AG08396 (cell line): ENCODE data around the gene RAD18.

Experiments used
- DNase-seq: peaks from one replicate; pipeline ENCODE4 v3.0.0; 2012; ENCODE audit warnings: low spot score, mixed read lengths

The RAD18 gene

DNA sequence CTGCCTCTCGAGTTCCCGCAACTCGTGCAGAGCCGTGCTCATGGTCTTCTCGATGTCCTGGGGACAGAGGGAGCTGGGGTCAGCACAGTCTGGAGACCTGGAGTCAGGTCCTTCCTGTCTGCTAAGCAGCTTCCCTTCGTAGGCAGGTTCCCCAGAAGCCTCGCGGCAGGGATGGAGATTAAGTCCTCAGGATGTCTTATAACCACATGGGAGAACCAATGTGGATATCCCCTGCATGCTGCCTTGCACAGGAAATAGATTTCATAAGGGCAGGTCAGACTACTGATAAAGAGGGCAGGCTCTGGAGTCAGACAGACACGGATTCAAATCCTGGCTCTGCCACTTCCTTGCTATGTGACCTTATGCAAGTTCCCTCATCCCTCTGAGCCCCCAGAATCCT lies 22.6 kb upstream of the RAD18 start:
- no peak for DNase-seq

DNA sequence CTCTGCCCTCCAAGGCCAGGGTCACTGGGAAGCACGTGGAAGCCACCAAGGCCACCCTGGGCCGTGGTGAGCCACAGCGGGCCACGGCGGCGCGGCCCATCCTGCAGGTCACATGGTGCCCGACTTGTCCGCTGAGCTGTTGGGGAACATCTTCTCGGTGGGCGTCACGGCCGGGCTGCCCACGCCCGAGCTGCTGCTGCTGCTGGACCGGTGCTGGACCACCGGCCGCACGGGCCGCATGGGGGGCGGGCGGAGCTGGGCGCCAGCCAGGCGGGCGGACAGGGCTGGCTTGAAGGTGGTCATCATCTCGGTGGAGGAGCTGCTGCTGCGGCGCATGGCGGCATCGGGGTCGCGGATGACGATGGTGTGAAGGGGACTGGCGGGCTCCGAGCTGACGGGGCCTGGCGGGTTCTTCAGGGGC lies 22.1 kb upstream of the RAD18 start:
- DNase-seq: no peak

DNA sequence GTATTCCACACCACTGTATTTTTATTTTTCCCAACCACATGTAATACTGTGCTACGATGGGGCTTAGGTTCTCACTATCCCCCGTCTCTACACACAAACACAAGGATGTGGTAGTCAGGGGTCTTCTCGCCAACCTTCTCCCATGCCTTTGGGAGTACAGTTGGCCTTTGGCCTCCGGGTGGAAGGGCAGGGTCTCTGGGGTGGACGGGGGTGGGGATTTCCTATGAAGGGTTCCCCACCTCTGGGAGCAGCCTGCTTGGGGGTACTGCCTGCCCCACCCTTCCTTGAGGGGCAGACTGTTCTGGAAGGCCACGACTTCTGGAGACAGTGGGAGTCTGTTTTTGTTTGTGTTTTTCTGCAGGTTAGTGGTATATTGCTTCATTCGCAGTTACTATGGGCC lies 21.3 kb upstream of the RAD18 start:
- no peak for DNase-seq

DNA sequence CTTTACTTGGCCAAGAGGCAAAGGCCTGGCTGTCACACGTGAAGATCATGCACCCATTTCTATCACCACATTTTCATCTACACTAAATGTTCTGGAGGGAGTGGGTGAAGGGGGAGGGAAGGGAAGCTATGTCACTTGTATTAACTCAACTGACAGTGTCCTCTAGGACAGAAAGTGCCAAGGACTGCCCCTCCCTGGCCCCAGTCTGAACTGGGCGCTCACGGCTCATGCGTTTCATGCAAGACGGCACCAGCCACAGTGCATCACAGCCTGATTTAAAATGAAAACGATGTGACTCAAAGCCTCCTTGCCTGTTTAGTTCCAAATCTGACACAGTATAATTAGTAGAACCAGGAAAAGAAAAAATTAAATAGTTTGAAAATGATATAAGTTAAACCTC lies 20.8 kb upstream of the RAD18 start:
- no peak for DNase-seq

DNA sequence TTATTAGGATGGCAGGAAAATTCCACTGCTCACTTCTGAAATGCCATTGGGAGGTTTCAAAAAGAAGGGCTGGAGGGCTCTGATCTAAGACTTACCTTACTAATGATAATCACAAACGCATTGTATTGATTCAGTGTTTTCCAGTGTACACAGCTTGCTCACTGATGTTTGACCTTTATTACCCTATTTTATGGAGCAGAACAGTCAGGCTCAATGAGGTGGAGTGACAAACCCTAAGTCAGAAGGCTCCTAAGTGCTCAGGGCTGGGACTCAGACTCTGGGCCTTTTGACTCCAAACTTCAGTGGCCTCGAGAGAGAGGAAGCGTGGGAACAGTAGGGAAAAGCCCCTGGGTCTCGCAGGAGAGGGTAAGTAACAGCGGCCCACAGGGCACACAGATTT lies 20.3 kb upstream of the RAD18 start:
- no peak for DNase-seq

DNA sequence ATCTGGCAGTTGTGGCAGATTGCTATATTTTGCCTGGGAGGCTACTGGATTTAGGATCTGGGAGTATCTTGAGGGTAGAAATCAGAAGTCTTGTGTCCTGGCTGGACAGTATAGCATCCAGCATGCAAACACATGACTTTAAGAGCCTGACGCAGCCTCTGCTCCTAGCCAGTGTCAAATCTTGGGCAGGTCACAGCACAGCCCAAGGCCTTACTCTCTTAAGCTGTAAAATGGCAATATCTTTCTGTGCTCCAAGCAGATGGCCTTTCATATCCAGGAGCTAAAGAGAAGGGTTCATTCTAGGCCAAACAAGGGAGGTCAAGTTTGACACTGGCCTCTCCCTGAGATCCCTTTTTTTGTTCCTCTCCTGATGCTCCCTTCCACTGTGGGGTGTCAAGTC lies 19.8 kb upstream of the RAD18 start:
- no peak for DNase-seq

DNA sequence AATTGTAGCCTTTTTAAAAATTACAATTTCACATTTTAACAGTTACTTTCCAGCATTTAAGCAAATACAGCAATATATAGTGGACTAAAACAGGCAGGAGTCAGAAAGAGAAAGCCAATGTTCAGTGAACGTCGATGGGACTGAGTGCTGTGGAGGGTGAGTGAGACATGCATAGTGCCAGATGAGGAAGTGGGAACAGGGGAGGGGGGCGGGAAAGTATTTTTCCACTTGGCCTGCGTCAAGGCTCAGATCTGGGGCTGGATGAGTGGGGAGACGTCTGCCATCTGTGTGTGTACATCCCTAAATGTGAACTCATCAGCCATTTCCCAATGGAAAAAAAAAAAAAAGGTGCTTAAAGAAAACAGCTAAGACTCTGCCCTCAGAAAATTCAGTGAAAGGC lies 19.2 kb upstream of the RAD18 start:
- DNase-seq: no peak

DNA sequence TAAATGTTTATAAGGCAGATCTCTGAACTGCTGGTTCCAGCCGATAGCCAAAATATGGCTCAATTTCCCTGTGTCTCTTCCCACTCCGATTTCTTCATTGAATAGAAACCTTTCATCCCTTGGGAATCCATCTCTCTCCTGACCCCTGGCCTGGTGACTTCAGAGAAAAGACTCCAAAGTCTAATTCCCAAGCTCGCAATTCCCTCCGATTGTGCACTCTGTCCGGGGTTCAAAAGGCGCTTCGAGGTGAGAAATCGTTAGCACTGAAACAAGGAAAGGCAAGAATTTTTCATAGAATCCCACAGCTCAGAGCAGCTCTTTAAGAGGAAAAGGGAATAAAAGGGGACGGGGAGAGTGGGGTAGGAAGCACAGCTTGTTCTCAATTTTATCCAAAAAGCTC lies 18.4 kb upstream of the RAD18 start:
- DNase-seq: no peak

DNA sequence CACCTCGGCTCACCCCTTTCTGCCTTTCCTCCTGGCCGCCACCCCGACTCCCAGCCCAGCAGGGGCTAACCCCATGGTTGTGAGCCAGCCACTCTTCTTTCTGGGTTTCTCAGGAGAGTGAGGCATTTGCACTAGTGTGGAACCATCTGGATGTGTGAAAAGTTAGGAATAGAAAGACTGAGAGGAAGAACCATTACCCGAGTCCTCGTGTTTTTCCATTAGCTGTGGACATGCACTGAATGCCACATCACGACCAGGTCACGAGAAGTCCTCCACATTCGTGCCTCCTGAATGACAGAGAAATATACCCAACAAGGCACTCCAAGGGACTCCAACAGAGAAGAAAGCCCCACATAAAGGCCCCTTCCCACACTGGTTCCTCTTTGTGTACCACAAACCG lies 18.0 kb upstream of the RAD18 start:
- DNase-seq: no peak

DNA sequence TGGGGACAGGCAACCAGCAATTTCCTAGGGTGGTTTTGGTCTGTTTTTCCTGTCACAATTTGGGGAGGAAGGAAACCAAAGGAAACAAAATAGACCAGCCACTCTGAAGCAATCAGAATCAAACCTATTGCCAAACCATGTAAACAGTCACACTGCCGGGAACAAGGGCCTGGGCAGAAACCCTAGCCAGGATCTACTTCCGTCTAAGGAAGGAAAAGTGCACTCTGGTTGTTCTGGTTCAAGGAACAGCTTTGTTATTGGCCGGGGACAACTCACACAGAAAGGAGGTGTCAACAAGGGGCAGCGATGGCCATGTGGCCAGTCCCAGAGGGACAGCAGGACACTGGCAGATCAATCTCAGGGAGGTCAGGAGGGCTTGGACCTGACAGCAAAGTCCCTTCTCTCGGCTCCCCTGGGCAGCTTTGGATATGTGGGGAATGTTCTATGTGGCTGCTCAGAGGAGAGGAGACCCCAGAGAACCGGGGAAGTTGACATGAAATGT lies 17.5 kb upstream of the RAD18 start:
- DNase-seq: no peak

DNA sequence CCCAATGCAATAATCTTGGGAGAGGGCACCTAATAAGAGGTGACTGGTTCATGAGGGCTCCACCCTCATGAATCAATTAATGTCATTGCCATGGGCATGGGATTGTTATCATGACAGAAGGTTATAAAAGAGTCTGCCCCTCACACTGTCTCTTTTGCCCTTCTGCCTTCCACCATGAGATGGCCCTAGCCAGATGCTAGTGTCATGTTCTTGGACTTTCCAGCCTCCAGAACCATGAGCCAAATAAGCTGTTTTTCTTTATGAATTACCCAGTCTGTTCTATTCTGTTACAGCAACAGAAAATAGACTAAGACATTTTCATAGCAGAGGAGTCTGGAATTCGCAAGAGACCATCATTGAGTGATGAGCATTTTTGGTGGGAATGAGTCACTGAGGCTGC lies 16.0 kb upstream of the RAD18 start:
- no peak for DNase-seq

DNA sequence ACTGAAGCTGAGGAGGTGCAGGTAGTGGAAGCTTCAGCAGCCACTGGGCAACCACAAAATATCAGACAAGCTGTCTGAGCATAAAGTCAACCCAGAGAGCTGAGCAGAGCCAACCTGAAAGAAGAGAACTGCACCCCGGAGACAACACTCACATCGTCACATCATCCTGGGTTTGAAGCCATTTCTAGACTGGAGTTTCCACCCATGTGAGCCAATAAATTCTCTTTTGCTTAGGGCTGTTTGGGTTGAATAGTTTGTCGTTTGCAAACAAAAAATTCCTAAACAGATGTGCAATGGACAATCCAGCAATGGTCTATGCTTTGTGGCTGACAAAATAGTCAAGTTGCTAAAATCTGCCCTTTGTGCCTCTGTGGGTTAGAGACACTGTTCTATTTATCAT lies 15.3 kb upstream of the RAD18 start:
- DNase-seq: no peak

DNA sequence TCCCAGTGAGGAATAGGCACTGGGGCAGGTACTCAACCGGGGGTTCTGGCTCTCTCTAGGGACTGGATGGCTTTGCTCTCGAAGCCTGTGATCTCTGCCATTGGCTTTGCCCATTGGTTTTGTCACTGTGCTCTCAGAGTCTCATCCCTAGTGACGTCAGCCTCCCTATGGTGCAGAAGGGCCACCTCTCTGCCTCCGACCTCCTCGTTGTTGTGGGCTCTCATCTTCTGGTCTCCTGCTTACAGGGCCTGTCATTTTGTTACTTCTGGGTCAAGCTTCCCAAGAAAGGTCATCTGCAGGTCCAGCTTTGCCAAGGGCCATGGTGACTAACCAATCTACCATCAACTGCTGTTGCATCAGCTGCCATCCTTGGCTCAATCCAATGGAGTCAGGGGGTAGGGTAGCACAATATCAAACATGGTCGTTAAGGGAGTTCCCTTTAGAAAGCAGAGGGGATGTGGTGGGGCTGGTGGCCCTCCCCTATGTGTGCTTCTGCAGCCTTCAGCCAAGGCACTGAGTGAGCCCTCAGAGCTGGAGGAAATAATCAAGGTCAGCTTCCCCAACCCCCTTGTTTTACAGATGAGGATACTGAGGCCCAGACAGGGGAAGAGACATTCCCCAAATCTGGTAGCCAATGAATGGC lies 13.4 kb upstream of the RAD18 start:
- no peak for DNase-seq

DNA sequence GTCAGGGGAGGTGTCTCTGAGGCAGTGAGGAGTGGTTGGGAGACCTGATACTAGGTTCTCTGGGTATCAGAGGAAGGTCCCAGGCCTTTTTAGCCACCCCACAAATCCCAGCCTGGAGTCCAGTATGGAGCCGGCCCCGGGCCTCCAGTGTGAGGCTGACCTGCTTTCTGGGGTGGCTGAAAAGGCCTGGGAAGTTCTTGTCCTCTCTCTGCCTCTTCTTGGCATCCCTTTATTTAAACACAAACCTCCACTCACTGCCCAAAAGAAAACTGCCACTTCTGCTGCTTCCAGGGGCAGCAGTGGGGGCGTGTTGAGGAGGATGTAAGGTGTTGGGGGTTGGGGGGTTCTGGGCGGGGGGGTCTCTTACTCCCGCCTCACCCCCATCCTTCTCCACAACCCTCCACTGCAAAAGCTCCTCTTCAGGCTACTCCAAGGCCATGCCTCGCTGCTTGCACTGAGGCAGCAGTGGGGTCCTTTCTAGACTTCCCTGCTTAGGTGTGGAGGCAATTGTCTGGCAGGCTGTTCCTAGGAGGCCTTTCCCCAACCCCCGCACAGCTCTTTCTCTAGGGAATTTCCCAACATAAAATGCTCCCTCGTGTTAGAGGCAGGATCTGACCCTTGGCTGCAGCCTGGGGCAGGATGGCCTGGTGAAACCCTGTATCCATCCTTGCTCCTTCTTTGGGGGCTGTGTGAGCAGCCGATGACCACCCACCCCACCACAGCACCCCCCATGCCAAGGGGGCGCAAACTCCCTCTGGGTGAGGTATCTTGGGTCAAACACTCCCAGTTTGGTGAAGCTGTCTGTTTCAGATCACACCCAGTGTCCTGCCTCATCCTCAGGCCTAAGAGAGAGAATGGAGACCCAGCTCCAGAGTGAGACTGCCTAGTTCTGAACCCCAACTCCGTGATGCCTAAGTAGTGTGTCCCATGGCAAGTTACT lies 12.1 kb upstream of the RAD18 start:
- DNase-seq: no peak

DNA sequence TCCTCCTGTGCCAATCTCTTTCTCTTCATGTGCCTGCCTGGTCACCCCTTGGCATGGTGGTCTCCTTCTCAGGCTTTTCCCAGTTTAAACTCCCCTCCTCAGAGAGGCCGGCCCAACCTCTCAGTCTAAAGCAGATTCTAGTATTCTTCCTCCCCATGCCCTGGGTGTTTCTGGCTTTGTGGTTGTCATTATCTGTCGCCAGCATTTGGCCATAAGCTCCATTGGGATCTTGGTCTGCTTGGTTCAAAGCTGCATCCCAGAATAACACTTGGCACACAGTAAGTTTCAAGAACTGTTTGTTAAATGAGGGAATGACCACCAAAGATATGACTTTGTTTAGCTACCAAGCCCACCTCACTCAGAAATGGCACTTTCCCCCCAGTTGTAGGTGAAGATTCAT lies 11.2 kb upstream of the RAD18 start:
- no peak for DNase-seq

DNA sequence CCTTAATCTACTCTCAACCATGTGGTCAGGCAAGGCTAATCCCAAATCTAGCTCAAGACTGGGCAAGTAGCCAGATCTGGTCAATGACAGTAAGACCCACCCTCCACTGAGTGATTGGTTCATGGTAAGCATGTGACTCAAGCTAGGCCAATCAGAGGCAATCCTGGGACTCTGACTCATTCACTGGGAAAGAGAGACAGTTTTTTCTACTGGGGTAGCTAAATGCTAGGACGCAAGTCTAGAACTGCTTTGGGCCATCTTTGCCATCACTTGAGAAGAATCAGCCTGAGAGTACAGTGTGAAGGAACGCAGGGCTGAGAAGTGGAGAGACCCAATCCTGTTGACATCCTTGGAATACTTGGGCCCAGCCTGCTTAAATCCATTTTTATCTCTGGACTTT lies 9.4 kb upstream of the RAD18 start:
- DNase-seq: no peak

DNA sequence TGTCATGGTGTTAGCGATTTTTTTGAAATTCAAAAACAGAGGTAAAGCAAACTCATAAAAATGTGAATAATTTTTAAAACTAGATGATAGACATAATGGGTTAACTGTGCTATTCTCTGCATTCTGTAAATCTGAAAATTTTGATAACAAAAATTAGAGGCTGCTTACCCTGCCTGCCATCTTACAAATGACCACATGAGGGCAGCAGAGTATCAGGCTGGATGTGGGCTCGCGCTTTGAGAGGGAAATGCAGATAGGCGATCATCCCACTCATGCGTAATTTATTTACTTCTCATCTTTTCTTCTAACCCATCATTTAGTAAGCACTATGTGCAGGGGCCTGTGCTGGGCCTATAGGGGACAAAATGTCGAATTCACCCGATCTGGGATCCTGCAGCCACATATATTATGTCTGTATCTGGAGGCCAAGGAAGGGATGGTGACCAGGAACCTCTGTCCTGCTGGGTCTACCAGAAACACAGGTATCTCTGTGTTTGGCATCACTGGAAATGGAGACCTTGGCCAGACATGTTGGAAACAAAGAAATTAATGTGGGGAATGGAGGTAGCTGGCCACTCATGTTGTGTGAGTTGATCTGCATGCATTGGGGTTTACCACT lies 7.8 kb upstream of the RAD18 start:
- DNase-seq: peak; percentile 62

DNA sequence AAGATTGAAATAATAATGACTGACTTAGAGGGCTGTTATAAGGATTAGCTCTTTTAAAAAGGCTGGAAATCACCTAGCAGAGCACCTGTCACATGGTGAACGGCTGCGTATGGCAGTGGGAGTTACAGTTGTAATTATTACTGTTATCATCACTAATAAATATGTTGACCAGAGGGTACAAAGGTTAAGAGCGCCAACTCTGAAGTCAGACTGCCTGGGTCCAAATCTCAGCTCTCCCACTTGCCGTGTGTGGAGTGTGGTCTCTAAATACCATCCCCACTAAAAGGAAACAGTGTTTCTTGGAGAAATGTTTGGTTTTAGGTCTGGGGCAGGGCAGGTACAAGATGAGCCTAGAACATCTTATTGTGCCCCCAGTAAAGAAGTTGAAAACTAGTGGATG lies 6.0 kb upstream of the RAD18 start:
- DNase-seq: no peak

DNA sequence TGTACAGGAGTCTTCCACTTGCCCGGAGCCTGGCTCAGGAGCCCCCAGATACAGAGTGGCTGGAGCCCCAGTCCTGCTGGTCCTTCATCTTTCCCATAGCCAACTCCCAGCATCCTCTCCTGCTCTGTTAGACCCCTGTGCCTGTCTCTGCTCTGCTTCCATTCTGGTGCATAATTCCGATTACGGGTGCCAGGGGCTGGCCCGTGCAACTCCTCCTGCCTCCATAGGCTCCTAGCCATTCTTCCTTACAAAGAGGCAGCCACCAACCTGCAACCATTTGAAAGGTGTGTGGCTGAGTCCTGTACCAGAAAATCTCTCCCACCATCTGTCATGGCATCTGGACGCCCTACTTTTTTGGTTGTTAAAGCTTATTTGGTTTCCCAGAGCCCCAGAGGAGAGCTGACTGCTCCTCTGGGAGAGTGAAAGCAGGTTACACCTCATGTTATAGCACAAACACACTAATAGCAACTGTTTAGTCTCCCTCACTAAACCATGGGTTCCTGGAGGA lies 5.2 kb upstream of the RAD18 start:
- no peak for DNase-seq

DNA sequence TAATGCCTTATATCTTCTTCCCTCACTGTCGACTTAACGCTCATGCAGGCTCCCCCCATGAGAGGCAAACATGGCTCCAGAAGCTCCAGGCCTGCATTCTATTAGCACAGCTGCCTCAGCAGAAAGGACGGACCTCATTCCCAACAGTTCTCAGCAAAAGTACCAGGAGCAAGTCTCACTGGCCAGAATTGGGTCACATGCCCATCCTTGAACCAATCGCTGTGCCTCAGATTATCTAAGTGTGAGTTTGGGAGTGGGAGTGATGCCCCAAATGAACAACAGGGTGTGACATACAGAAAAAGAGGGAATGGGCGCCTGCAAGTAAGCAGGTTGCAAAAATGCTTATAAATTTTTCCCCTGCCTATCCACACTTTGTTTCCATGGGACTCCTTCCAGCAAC lies 4.3 kb upstream of the RAD18 start:
- no peak for DNase-seq

DNA sequence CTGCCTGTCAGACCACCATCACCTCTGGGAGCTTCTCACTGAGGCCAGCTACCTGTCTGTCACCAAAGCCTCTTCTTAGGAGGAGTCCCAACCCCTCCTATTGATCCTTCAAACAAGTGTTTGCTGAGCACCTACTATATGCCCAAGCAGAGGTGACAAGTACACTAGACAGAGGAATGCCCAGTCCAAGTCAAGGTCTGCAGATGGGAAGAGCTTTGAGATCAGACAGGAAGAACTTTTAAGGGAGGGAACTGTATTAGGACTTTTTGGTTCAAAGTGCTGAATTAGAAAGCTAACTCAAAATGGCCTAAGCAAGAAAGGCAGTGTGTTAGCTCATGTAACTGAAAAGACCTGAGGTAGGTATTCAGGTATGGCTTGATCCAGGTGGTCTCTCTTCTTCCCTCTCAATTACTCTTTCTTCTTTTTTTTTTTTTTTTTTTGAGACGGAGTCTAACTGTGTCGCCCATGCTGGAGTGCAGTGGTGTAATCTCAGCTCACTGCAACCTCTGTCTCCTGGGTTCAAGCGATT lies 3.6 kb upstream of the RAD18 start:
- DNase-seq: no peak

DNA sequence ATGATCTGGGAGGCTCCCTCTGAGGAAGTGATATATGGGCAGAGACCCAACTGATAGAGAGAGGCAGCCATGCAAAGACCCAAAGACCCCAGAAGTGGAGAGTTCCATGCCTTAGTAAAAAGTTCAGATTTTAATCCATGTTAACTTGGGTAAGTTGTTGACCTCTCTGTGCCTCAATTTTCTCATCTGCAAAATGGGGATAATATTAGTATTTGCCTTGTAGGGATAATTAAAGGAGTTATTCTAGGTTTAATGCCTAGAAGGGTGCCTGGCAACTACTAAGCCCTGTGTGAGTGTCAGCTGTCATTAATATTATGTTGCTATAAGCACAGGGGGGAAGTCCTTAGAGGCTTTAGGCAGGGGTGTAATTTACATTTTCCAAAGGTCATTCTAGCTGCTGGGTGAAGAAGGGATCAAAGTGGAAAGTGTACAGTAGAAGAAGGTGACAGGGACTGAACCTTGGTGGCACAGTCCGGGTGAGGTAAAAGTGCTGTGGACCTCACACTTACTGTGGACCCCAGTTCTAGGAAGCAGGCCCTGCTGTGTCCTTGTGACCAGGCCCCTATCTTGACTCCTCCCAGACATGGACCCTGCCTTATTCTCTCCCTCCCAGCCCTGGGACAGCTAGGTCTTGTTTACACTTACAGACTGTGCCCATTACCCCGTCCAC lies 3.0 kb upstream of the RAD18 start:
- DNase-seq: no peak
